Measurements from ENCODE around the gene LIPA.

DNA sequence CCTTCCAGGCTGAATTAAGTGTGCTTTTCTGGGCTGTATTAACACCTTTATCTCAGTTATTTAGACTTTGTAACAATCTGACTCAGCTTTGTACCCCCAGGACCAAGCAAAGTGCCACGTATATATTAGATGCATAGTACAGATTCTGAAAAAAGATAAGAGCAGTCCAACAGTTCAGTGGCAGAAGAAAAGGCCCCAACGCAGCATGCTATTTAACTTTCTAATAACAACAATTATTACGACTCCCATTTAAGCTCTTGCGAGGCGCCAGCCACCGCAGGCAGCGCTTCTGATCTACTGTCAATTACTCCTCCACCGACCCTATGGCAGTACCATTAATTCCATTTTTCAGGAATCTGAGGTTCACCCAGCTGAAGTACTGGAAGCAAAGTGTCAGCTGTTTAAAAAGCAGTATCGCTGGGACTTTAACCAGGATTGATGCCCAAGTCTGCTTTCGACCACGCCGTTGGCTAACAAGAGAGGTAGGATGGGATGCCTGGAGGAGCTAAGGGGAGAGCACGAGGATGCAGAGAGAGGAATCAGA is 638 bp downstream of the LIPA start:
- TF ChIP-seq, protein P1, sequence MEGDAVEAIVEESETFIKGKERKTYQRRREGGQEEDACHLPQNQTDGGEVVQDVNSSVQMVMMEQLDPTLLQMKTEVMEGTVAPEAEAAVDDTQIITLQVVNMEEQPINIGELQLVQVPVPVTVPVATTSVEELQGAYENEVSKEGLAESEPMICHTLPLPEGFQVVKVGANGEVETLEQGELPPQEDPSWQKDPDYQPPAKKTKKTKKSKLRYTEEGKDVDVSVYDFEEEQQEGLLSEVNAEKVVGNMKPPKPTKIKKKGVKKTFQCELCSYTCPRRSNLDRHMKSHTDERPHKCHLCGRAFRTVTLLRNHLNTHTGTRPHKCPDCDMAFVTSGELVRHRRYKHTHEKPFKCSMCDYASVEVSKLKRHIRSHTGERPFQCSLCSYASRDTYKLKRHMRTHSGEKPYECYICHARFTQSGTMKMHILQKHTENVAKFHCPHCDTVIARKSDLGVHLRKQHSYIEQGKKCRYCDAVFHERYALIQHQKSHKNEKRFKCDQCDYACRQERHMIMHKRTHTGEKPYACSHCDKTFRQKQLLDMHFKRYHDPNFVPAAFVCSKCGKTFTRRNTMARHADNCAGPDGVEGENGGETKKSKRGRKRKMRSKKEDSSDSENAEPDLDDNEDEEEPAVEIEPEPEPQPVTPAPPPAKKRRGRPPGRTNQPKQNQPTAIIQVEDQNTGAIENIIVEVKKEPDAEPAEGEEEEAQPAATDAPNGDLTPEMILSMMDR (IDR thresholded peaks at IDR 0.05), result no peak
- no peak for TF ChIP-seq POLR2A (IDR thresholded peaks at IDR 0.05)
